ENCODE data around the gene PTCH2. TPM values are rescaled to one million over a fixed set of nuclear protein-coding genes. Genes with fewer than 3 reads are reported as not detected.
A peak's percentile ranks its signal among the peaks of the same experiment; 100 is the strongest.

PTCH2 gene
- total and polyA plus RNA-seq, 2 of the 13 experiments (the other 11 are each of a cell fraction or from before 2014, with no cell fraction given): 0.60 to 1.5 TPM

GRCh38 chr1:44775078-44775929 is 67.7 kb downstream of the PTCH2 start, which contains the start of gene RPS8 (continued):
- TF ChIP-seq, protein P1, sequence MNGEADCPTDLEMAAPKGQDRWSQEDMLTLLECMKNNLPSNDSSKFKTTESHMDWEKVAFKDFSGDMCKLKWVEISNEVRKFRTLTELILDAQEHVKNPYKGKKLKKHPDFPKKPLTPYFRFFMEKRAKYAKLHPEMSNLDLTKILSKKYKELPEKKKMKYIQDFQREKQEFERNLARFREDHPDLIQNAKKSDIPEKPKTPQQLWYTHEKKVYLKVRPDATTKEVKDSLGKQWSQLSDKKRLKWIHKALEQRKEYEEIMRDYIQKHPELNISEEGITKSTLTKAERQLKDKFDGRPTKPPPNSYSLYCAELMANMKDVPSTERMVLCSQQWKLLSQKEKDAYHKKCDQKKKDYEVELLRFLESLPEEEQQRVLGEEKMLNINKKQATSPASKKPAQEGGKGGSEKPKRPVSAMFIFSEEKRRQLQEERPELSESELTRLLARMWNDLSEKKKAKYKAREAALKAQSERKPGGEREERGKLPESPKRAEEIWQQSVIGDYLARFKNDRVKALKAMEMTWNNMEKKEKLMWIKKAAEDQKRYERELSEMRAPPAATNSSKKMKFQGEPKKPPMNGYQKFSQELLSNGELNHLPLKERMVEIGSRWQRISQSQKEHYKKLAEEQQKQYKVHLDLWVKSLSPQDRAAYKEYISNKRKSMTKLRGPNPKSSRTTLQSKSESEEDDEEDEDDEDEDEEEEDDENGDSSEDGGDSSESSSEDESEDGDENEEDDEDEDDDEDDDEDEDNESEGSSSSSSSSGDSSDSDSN (CRISPR knock-in tag; IDR thresholded peaks at IDR 0.05): peak; percentile 84
- no peak for TF ChIP-seq ONECUT2 (CRISPR knock-in tag; IDR thresholded peaks at IDR 0.05)
- TF ChIP-seq CBX5 (CRISPR knock-in tag; IDR thresholded peaks at IDR 0.05; ENCODE audit: borderline replicate concordance): peak; percentile 57; the same call in 1 of the 2 replicates
- TF ChIP-seq ZNF432 (CRISPR knock-in tag; IDR thresholded peaks at IDR 0.05; ENCODE audit: borderline replicate concordance): no peak
- TF ChIP-seq ATF1 (CRISPR knock-in tag; IDR thresholded peaks at IDR 0.05): peak; percentile 99
- peak; percentile 60 to 93; a peak in 3 of 4 replicates for TF ChIP-seq HMGXB4 (CRISPR knock-in tag; IDR thresholded peaks at IDR 0.05; ENCODE audit: borderline replicate concordance in 1 of 2, low read depth in 1 of 2)
- TF ChIP-seq ZNF367 (CRISPR knock-in tag; IDR thresholded peaks at IDR 0.05; ENCODE audit: borderline replicate concordance): peak; percentile 56; the same call in 1 of the 2 replicates
- peak; percentile 98 for TF ChIP-seq CBFB (CRISPR knock-in tag; IDR thresholded peaks at IDR 0.05)
- no peak for TF ChIP-seq PCBP1 (IDR thresholded peaks at IDR 0.05; ENCODE audit: borderline replicate concordance, low read depth, low read length)
- peak; percentile 97 for TF ChIP-seq KDM5A (IDR thresholded peaks at IDR 0.05; ENCODE audit: borderline replicate concordance, low read length)
- TF ChIP-seq, protein P2, sequence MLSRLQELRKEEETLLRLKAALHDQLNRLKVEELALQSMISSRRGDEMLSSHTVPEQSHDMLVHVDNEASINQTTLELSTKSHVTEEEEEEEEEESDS (CRISPR knock-in tag; IDR thresholded peaks at IDR 0.05; ENCODE audit: borderline replicate concordance): no peak; the same call in 1 of the 2 replicates
- TF ChIP-seq, protein P3, sequence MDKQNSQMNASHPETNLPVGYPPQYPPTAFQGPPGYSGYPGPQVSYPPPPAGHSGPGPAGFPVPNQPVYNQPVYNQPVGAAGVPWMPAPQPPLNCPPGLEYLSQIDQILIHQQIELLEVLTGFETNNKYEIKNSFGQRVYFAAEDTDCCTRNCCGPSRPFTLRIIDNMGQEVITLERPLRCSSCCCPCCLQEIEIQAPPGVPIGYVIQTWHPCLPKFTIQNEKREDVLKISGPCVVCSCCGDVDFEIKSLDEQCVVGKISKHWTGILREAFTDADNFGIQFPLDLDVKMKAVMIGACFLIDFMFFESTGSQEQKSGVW (CRISPR knock-in tag; IDR thresholded peaks at IDR 0.05; ENCODE audit: borderline replicate concordance): no peak
- TF ChIP-seq MED1 (CRISPR knock-in tag; IDR thresholded peaks at IDR 0.05): peak; percentile 90
- TF ChIP-seq GTF3A (CRISPR knock-in tag; conservative IDR thresholded peaks at IDR 0.05): peak; percentile 93; the same call in 1 of the 2 replicates
- no peak; the same call in 1 of the 2 replicates for TF ChIP-seq ZNF567 (CRISPR knock-in tag; IDR thresholded peaks at IDR 0.05; ENCODE audit: borderline replicate concordance)
- TF ChIP-seq FOXA3 (CRISPR knock-in tag; IDR thresholded peaks at IDR 0.05): peak; percentile 64
- peak; percentile 80 for TF ChIP-seq ZNF501 (CRISPR knock-in tag; IDR thresholded peaks at IDR 0.05)
- TF ChIP-seq ZNF12 (CRISPR knock-in tag; IDR thresholded peaks at IDR 0.05): no peak
- peak; percentile 56; the same call in 1 of the 2 replicates for TF ChIP-seq ZNF101 (CRISPR knock-in tag; IDR thresholded peaks at IDR 0.05; ENCODE audit: borderline replicate concordance, low read depth)

Measured in HepG2 (cell line).